ENCODE measurements around the gene ERC2.

ERC2 gene

GRCh38 chr3:55637906-55638638 is 830.2 kb downstream of the ERC2 start:
- Histone ChIP-seq H3K4me1 (ENCODE audit: insufficient read depth, low read length) (peaks cover 3% of the 10 kb centered on the region), H2AFZ (ENCODE audit: low read depth, low read length) (no peak overlapping the region), H3K4me3 (ENCODE audit: low read length) (no peak overlapping the region), H3K27me3 (ENCODE audit: insufficient read depth, low read length) (no peaks in the 10 kb centered on the region), H3K36me3 (ENCODE audit: insufficient read depth, low read length) (no peaks in the 10 kb centered on the region), H3K9me3 (ENCODE audit: low read length) (no peaks in the 10 kb centered on the region)

- Histone ChIP-seq H3K27me3 (ENCODE audit: insufficient read depth, low read length) (no peaks in the 10 kb centered on the region), H3K9me3 (ENCODE audit: low read length) (no peaks in the 10 kb centered on the region), H3K36me3 (ENCODE audit: insufficient read depth, low read length) (no peaks in the 10 kb centered on the region), H3K4me3 (ENCODE audit: low read length) (no peak overlapping the region), H2AFZ (ENCODE audit: low read depth, low read length) (no peak overlapping the region), H3K4me1 (ENCODE audit: insufficient read depth, low read length) (peaks cover 3% of the 10 kb centered on the region)
These were observed 831.7 kb downstream of the ERC2 start for GRCh38 chr3:55636300-55637195.

GRCh38 chr3:55634345-55634744 is 833.9 kb downstream of the ERC2 start:
- Histone ChIP-seq H2AFZ (ENCODE audit: low read depth, low read length) (no peak overlapping the region), H3K9me3 (ENCODE audit: low read length) (no peaks in the 10 kb centered on the region), H3K36me3 (ENCODE audit: insufficient read depth, low read length) (no peaks in the 10 kb centered on the region), H3K27me3 (ENCODE audit: insufficient read depth, low read length) (no peaks in the 10 kb centered on the region), H3K4me1 (ENCODE audit: insufficient read depth, low read length) (peaks cover 3% of the 10 kb centered on the region), H3K4me3 (ENCODE audit: low read length) (no peak overlapping the region)

DNA sequence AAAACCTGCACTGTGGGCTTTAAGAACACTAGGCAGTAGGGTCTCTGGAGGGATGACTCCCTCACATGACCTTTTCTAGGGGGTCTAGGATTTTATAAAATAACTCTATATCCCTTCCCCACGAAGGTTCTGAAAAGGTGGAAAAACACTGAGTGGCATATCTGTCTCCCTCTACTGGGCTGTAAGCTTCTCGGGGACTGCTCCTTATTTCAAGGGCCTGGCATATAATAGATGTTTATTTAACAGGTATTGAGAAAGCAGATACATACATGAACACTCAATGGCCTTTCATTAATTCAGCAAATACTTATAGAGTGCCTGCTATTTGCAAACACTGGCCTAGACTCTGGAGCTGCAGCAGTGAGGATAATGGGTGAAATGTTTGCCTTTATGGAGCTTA is 834.9 kb downstream of the ERC2 start:
- Histone ChIP-seq H2AFZ (ENCODE audit: low read depth, low read length) (no peak overlapping the region), H3K4me1 (ENCODE audit: insufficient read depth, low read length) (peaks cover 3% of the 10 kb centered on the region)

DNA sequence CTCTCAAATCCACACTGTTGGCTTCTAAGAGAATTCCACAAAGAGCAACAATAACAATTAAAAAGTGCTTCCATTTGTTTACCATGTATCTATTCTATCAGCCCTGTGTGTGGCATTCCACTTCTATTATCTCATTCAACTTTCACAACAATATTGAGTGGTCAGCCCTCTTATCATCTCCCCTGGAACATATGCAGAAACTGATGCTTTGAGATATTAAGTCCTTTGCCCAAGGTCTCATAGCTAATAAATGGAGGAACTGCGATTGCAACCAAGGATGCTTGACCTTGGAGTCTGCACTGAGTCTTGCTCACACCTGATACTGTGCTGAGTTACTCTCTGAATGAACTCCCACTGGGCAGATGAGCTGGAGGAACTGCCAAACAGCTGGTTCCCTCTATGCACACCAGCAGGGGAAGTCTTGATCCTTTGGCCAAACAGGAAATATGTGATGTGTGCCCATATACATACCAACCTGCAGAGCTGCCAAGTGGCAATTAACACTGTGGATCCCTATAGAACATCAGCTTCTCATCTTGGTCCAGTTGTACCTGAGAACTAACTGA is 836.4 kb downstream of the ERC2 start:
- Histone ChIP-seq H3K4me3 (ENCODE audit: low read length) (no peak overlapping the region), H2AFZ (ENCODE audit: low read depth, low read length) (no peak overlapping the region), H3K36me3 (ENCODE audit: insufficient read depth, low read length) (no peaks in the 10 kb centered on the region), H3K27me3 (ENCODE audit: insufficient read depth, low read length) (no peaks in the 10 kb centered on the region), H3K9me3 (ENCODE audit: low read length) (no peaks in the 10 kb centered on the region), H3K4me1 (ENCODE audit: insufficient read depth, low read length) (peaks cover 3% of the 10 kb centered on the region)

More for the DNA sequence above, 834.9 kb downstream of the ERC2 start:
- H3K36me3 ChIP-seq (ENCODE audit: insufficient read depth, low read length), result no peaks in the 10 kb centered on the region
- no peaks in the 10 kb centered on the region for H3K27me3 ChIP-seq (ENCODE audit: insufficient read depth, low read length)
- no peak overlapping the region for H3K4me3 ChIP-seq (ENCODE audit: low read length)
- H3K9me3 ChIP-seq (ENCODE audit: low read length), result no peaks in the 10 kb centered on the region

DNA sequence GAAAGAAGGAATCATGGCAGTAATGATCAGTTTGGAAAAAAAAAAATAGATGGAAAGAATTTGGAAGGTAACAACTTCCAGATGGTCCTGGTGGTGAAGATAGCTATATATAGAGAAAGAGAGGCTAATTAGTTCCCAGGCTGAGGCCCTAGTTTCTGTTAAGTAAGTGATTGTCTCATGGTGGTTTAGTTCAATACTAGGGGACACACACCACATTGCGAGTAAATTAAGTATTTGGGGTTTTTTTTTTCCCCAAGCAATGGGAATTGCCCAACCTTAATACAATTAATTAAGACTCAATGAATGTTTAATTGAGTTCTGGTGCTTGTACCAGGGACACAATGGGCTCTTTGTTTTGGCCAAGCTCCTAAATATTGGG is 837.4 kb downstream of the ERC2 start:
- H3K9me3 ChIP-seq (ENCODE audit: low read length), result no peaks in the 10 kb centered on the region
- H2AFZ ChIP-seq (ENCODE audit: low read depth, low read length), result no peak overlapping the region
- H3K4me1 ChIP-seq (ENCODE audit: insufficient read depth, low read length), result peaks cover 3% of the 10 kb centered on the region
- H3K36me3 ChIP-seq (ENCODE audit: insufficient read depth, low read length), result no peaks in the 10 kb centered on the region
- no peaks in the 10 kb centered on the region for H3K27me3 ChIP-seq (ENCODE audit: insufficient read depth, low read length)
- no peak overlapping the region for H3K4me3 ChIP-seq (ENCODE audit: low read length)

DNA sequence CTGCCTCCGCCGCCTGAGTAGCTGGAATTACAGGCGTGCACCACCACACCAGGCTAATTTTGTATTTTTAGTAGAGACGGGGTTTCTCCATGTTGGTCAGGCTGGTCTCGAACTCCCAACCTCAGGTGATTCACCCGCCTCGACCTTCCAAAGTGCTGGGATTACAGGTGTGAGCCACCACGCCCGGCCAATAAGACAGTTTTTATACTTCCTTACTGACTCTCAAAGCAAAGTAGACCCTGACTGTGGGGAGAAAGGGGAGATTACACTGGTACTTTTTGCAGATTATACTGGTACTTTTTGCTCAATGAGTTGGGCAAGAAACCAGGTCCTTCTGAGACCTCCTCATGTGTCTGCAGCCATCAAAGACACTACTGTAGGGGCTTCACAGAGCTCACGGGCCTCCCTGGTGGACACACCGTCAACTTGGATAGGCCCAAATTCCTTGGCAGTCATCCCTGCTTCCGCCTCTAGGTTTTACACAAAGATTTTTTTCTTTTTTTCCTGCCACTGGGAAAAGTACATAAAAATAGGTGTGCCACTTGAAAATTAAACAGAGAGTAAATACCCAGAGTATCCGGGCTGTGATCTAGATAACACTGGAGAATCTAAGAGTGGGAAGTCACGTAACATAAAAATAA is 837.9 kb downstream of the ERC2 start:
- peaks cover 3% of the 10 kb centered on the region for H3K4me1 ChIP-seq (ENCODE audit: insufficient read depth, low read length)

DNA sequence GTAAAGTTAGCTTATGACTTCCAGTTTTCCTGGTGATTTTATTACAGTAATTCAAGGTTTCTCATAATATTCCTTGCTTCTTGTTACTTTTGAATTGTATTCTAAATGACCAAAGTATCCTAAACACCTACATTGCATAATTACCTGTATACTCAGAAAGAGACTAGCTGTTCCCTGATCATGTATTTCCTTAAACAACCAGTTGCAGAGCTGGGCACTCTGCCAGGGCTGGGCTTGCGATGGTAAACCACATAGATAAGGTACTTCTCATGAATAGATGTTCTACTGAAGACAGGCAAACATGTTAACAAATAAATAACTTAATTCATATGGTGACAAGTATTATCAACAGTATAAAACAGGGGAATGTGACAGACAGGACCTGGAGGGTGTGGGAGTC is 838.8 kb downstream of the ERC2 start:
- Histone ChIP-seq H3K4me3 (ENCODE audit: low read length) (no peak overlapping the region), H3K4me1 (ENCODE audit: insufficient read depth, low read length) (peaks cover 3% of the 10 kb centered on the region), H3K9me3 (ENCODE audit: low read length) (no peaks in the 10 kb centered on the region), H3K27me3 (ENCODE audit: insufficient read depth, low read length) (no peaks in the 10 kb centered on the region), H3K36me3 (ENCODE audit: insufficient read depth, low read length) (no peaks in the 10 kb centered on the region), H2AFZ (ENCODE audit: low read depth, low read length) (no peak overlapping the region)

More for the DNA sequence above, 837.9 kb downstream of the ERC2 start:
- no peaks in the 10 kb centered on the region for H3K9me3 ChIP-seq (ENCODE audit: low read length)
- H3K36me3 ChIP-seq (ENCODE audit: insufficient read depth, low read length), result no peaks in the 10 kb centered on the region
- H2AFZ ChIP-seq (ENCODE audit: low read depth, low read length), result no peak overlapping the region
- no peaks in the 10 kb centered on the region for H3K27me3 ChIP-seq (ENCODE audit: insufficient read depth, low read length)
- no peak overlapping the region for H3K4me3 ChIP-seq (ENCODE audit: low read length)

- Histone ChIP-seq H3K4me3 (ENCODE audit: low read length) (no peak overlapping the region), H3K36me3 (ENCODE audit: insufficient read depth, low read length) (no peaks in the 10 kb centered on the region), H2AFZ (ENCODE audit: low read depth, low read length) (no peak overlapping the region), H3K9me3 (ENCODE audit: low read length) (no peaks in the 10 kb centered on the region), H3K27me3 (ENCODE audit: insufficient read depth, low read length) (no peaks in the 10 kb centered on the region), H3K4me1 (ENCODE audit: insufficient read depth, low read length) (no peaks in the 10 kb centered on the region)
These were observed 842.0 kb downstream of the ERC2 start for GRCh38 chr3:55626279-55626665.

- Histone ChIP-seq H3K4me3 (ENCODE audit: low read length) (no peak overlapping the region), H3K9me3 (ENCODE audit: low read length) (no peaks in the 10 kb centered on the region), H3K4me1 (ENCODE audit: insufficient read depth, low read length) (no peaks in the 10 kb centered on the region), H2AFZ (ENCODE audit: low read depth, low read length) (no peak overlapping the region), H3K27me3 (ENCODE audit: insufficient read depth, low read length) (no peaks in the 10 kb centered on the region), H3K36me3 (ENCODE audit: insufficient read depth, low read length) (no peaks in the 10 kb centered on the region)
These were observed 844.0 kb downstream of the ERC2 start for GRCh38 chr3:55624238-55624637.

DNA sequence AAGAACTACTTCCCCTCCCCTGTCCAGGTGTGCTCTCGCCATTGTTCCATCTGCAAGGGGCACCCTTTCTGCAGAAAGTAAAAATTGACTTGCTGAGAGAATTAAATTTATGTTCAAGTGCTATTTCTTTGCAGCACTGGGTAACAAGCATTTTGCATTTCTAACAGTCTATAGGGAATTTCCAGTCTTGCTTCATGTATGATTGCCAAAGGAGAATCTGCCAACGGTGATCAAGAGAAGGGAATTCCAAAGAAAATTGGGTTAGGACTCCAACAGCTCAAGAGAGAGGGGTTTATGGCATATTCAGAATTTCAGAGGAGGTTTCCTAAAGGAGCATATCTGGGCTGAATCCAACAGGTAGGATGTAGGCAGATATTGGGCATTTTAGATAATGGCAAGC is 844.5 kb downstream of the ERC2 start:
- Histone ChIP-seq H3K4me3 (ENCODE audit: low read length) (no peak overlapping the region), H2AFZ (ENCODE audit: low read depth, low read length) (no peak overlapping the region), H3K9me3 (ENCODE audit: low read length) (no peaks in the 10 kb centered on the region), H3K4me1 (ENCODE audit: insufficient read depth, low read length) (no peaks in the 10 kb centered on the region), H3K27me3 (ENCODE audit: insufficient read depth, low read length) (no peaks in the 10 kb centered on the region), H3K36me3 (ENCODE audit: insufficient read depth, low read length) (no peaks in the 10 kb centered on the region)

DNA sequence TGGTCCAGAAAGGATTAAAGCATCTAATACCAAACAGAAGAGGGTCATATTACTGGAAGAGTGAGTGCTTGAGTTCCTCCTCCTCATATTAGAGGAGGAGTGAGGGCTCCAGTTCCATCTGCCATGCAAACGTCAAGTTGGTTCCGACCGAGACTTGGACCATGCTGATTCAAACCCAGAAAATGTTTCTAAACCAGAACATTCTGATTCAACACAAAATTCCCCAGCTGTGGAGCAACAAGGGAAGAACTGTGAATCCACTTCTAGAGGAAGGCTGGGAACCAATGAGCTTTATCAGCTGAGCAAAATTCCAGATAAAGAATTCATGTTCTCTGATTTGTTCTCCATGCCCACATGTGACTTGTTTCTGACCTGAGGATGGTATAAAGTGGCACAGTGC is 845.5 kb downstream of the ERC2 start:
- Histone ChIP-seq H3K36me3 (ENCODE audit: insufficient read depth, low read length) (no peaks in the 10 kb centered on the region), H3K9me3 (ENCODE audit: low read length) (no peaks in the 10 kb centered on the region), H3K4me1 (ENCODE audit: insufficient read depth, low read length) (no peaks in the 10 kb centered on the region), H3K27me3 (ENCODE audit: insufficient read depth, low read length) (no peaks in the 10 kb centered on the region), H2AFZ (ENCODE audit: low read depth, low read length) (no peak overlapping the region), H3K4me3 (ENCODE audit: low read length) (no peak overlapping the region)

DNA sequence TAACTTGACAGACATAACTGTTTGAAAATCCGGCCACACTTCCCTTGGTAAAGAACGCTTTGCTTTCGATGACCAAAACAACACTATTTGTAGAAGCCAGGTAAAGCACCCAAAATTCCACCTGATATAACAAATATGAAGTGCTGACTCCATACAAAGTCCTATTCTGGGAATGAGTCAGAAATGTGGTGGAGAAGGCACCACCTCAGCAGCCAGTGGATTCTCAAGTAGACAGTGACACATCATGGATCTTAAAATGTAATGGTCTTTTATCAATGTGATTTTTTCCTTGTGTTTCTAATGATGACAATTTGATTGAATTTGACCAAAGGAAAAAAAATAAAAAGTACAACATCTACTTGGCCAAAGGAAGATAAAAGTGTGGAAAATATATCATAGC is 846.2 kb downstream of the ERC2 start:
- Histone ChIP-seq H3K36me3 (ENCODE audit: insufficient read depth, low read length) (no peaks in the 10 kb centered on the region), H3K27me3 (ENCODE audit: insufficient read depth, low read length) (no peaks in the 10 kb centered on the region), H3K9me3 (ENCODE audit: low read length) (no peaks in the 10 kb centered on the region), H3K4me1 (ENCODE audit: insufficient read depth, low read length) (no peaks in the 10 kb centered on the region), H2AFZ (ENCODE audit: low read depth, low read length) (no peak overlapping the region), H3K4me3 (ENCODE audit: low read length) (no peak overlapping the region)
